Hepatocyte (in vitro differentiated cells): Measurements from ENCODE around the gene CAB39. TPM values are rescaled to one million over a fixed set of nuclear protein-coding genes. Genes with fewer than 3 reads are reported as not detected.

ENCODE experiments used
- DNase-seq: peaks from one replicate; pipeline ENCODE4 v3.0.0-alpha.2; 2016; ENCODE audit warnings: low spot score
- H2AFZ ChIP-seq: fragments of 200-600 bp; sonication (generic); 2 replicates; pipeline ENCODE4 v1.6.0; 2016; ENCODE audit warnings: antibody characterized with exemption, mild to moderate bottlenecking
- H3K27ac ChIP-seq: fragments of 200-600 bp; sonication (generic); 2 replicates; pipeline ENCODE4 v1.5.1; 2016; ENCODE audit warnings: mild to moderate bottlenecking
- H3K27me3 ChIP-seq: fragments of 200-600 bp; sonication (generic); 2 replicates; pipeline ENCODE4 v1.6.1; 2016
- H3K36me3 ChIP-seq: fragments of 200-600 bp; sonication (generic); replicated peaks from 2 replicates; pipeline ENCODE4 v1.5.1; 2016; ENCODE audit warnings: low read depth; ENCODE audit not compliant: insufficient read depth
- H3K4me1 ChIP-seq: fragments of 200-600 bp; sonication (generic); 2 replicates; pipeline ENCODE4 v1.5.1; 2016; ENCODE audit warnings: mild to moderate bottlenecking, moderate library complexity; ENCODE audit not compliant: insufficient read depth
- H3K4me2 ChIP-seq: fragments of 200-600 bp; sonication (generic); 2 replicates; pipeline ENCODE4 v1.6.0; 2016
- H3K4me3 ChIP-seq: fragments of 200-600 bp; sonication (generic); 2 replicates; pipeline ENCODE4 v1.5.1; 2016; ENCODE audit warnings: mild to moderate bottlenecking
- H3K79me2 ChIP-seq: fragments of 200-600 bp; sonication (generic); 2 replicates; pipeline ENCODE4 v1.6.0; 2017; ENCODE audit warnings: mild to moderate bottlenecking
- H3K9me2 ChIP-seq: fragments of 200-600 bp; sonication (generic); replicated peaks from 2 replicates; pipeline ENCODE4 v1.6.0; 2017; ENCODE audit warnings: mild to moderate bottlenecking; ENCODE audit not compliant: insufficient read depth
- H3K9me3 ChIP-seq: fragments of 200-600 bp; sonication (generic); 2 replicates; pipeline ENCODE4 v1.5.1; 2016; ENCODE audit warnings: low read depth, mild to moderate bottlenecking
- H4K20me1 ChIP-seq: fragments of 200-600 bp; sonication (generic); 2 replicates; pipeline ENCODE4 v1.6.0; 2016; ENCODE audit warnings: mild to moderate bottlenecking; ENCODE audit not compliant: insufficient read depth, poor library complexity, severe bottlenecking
- CTCF ChIP-seq: fragments of 200-600 bp; sonication (generic); IDR thresholded peaks from 2 replicates; pipeline ENCODE4 v1.5.1; 2016; ENCODE audit warnings: antibody characterized with exemption, mild to moderate bottlenecking; ENCODE audit not compliant: poor library complexity
- EZH2 ChIP-seq: fragments of 200-600 bp; sonication (generic); IDR thresholded peaks from 2 replicates; pipeline ENCODE4 v1.6.1; 2016; ENCODE audit warnings: antibody characterized with exemption, mild to moderate bottlenecking, borderline replicate concordance
- EZH2phosphoT487 ChIP-seq: fragments of 200-600 bp; sonication (generic); IDR thresholded peaks from one replicate; pipeline ENCODE4 v1.6.1; 2018; ENCODE audit warnings: antibody characterized with exemption, mild to moderate bottlenecking, low read depth, moderate library complexity; ENCODE audit not compliant: unreplicated experiment, severe bottlenecking
- WGBS: methylation state at CpG from one replicate; pipeline ENCODE4 v1.1.6; 2016; ENCODE audit warnings: low lambda C conversion rate; ENCODE audit errors: missing lambda C conversion rate; 5-methylcytosine and 5-hydroxymethylcytosine counted together
- polyA plus RNA-seq: library from polyadenylated mRNA; unstranded; fragments of >200 nt; fragmentation: Nextera tagmentation; extraction: Ambion mirVana; gene quantifications from 2 replicates; pipeline ENCODE4 v1.2.1, GENCODE V29; 2016
- total RNA-seq: library from RNA; depleted of rRNA; stranded (reverse); fragments of >200 nt; gene quantifications from 2 replicates; pipeline ENCODE4 v1.2.3, GENCODE V29; 2014

The CAB39 gene
- total and polyA plus RNA-seq, 2 experiments from 2014 or later = 38.5 to 84.4 TPM

- Histone ChIP-seq H3K36me3 (no peaks in the 10 kb centered on the region), H3K4me2 (no peak overlapping the region), H3K27me3 (no peaks in the 10 kb centered on the region), H3K4me3 (no peak overlapping the region), H3K79me2 (peaks cover 91% of the 10 kb centered on the region), H3K27ac (peak overlapping the region; percentile 36), H3K9me3 (no peaks in the 10 kb centered on the region), H2AFZ (no peak overlapping the region), H3K4me1 (peaks cover 3% of the 10 kb centered on the region), H3K9me2 (no peaks in the 10 kb centered on the region), H4K20me1 (peaks cover 10% of the 10 kb centered on the region)
- TF ChIP-seq EZH2phosphoT487 = no peak
- TF ChIP-seq CTCF = no peak
- no peak for TF ChIP-seq EZH2
- 91% methylated on average over 8 of the region's 8 CpGs for WGBS
- DNase-seq = no peak
Measured at GRCh38 chr2:230778350-230779063, 65.9 kb downstream of the CAB39 start.

GRCh38 chr2:230779126-230779525, 66.5 kb downstream of the CAB39 start:
- Histone ChIP-seq H2AFZ (no peak overlapping the region), H3K4me1 (peaks cover 3% of the 10 kb centered on the region), H3K4me2 (no peak overlapping the region), H3K9me3 (no peaks in the 10 kb centered on the region), H3K27ac (no peak overlapping the region), H3K27me3 (no peaks in the 10 kb centered on the region), H3K36me3 (no peaks in the 10 kb centered on the region), H3K9me2 (no peaks in the 10 kb centered on the region), H3K79me2 (peaks cover 91% of the 10 kb centered on the region), H4K20me1 (peaks cover 10% of the 10 kb centered on the region), H3K4me3 (no peak overlapping the region)
- DNase-seq = no peak
- 81% methylated on average over 3 of the region's 3 CpGs for WGBS
- TF ChIP-seq EZH2 (no peak), CTCF (no peak), EZH2phosphoT487 (no peak)

- H3K4me1 ChIP-seq = no peaks in the 10 kb centered on the region
- no peaks in the 10 kb centered on the region for H3K9me3 ChIP-seq
- no peaks in the 10 kb centered on the region for H3K9me2 ChIP-seq
- H3K4me3 ChIP-seq = no peak overlapping the region
- WGBS = 100% methylated on average over 1 of the region's 1 CpG
- TF ChIP-seq CTCF = no peak
- TF ChIP-seq EZH2 = no peak
- no peak for TF ChIP-seq EZH2phosphoT487
- H3K27me3 ChIP-seq = no peaks in the 10 kb centered on the region
- no peak overlapping the region for H3K4me2 ChIP-seq
- H3K79me2 ChIP-seq = peaks cover 93% of the 10 kb centered on the region
- H3K27ac ChIP-seq = no peak overlapping the region
- DNase-seq = no peak
- no peak overlapping the region for H2AFZ ChIP-seq
- H4K20me1 ChIP-seq = peaks cover 10% of the 10 kb centered on the region
- no peaks in the 10 kb centered on the region for H3K36me3 ChIP-seq
Measured at GRCh38 chr2:230779607-230780006, 67.0 kb downstream of the CAB39 start.
